ENCODE measurements around the gene SMARCA2.
A peak's percentile ranks its signal among the peaks of the same experiment; 100 is the strongest.

Gene SMARCA2

DNA sequence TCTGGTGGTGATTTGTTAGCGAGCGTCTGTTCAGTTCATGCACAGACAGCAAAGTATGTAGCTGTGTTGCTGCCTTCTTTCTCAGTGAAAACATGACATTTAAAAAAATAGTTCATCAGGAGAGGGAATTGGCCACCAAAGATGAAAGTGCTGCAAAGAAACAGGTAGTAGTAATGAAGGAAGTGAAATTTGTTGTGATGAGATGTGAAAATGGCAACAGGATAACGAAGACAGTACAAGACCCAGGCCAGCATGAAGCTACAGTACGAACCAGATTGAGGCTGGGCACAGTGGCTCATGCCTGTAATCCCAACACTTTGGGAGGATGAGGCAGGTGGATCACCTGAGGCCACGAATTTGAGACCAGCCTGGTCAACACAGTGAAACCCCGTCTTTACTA, 136.0 kb downstream of the SMARCA2 start:
- DNase-seq, result no peak

DNA sequence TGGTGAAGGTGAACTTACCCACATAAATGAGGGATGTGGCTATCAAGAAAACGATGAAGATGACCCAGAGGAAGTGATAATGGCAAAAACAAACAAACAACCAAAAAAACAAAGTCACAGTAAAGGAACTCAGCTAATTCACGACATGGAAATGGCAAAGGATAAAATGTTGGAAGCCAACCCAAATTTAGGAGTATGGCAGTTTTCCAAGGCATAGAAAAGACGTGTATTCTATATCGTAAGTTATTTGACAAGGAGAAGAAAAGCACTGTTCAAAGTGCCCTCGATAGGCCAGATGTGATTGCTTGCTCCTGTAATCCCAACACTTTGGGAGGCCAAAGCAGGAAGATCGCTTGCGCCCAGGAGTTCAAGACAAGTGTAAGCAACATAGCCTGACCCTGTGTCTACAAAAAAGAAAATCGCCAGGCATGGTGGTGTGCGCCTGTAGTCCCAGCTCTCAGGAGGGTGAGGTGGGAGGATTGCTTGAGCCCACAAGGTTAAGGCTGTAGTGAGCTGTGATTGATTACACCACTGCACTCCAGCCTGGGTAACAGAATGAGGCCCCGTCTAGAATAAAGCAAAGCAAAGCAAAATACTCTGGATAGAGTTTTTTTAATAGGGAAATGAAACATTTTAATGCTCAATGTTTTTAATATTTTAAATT, 138.0 kb downstream of the SMARCA2 start:
- DNase-seq, result no peak

DNA sequence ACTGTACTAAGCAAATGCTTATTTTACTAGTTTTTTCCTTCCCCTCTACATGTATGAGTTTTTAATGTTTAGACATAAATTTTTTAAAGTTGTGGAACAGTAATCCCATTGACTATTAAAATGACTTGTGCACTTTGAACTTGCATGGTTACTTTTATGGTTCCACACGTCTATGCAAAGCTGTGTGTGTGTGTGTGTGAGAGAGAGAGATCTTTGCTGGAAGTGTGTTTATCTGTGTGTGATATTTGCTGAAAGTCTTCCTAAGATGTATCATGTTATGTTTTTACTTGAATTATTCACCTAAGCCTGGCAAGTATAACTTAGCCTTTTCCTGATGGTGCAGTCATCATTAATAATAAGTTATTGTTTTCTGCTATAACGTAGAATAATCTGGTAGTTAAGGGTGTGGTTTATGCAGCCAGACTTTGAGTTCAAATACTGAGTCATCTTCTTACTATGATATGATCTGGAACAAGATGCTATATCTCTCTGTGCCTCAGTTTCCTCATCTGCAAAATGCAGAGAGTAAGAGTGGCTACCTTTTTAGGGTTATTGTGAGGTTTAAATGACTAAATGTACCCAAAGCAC, 138.6 kb downstream of the SMARCA2 start:
- no peak for DNase-seq

DNA sequence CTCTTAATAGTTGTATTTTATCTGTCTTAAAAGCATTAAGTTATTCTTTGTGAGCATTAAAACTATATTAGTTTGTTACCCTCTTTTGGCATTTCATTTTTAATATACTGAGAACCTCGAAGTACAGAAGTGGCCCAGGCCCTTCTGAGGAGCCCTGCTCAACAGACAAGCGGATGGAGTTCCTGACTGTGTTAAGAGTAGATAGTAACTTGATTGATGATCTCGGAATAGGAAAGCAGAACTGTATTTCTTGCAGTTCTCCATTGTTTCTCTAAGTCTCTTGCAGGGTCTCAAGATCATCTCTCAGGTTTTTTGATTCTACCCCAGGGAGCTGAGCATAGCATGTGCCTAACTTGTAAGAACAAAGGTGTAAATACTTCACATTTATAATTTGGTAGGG, 139.6 kb downstream of the SMARCA2 start:
- no peak for DNase-seq

DNA sequence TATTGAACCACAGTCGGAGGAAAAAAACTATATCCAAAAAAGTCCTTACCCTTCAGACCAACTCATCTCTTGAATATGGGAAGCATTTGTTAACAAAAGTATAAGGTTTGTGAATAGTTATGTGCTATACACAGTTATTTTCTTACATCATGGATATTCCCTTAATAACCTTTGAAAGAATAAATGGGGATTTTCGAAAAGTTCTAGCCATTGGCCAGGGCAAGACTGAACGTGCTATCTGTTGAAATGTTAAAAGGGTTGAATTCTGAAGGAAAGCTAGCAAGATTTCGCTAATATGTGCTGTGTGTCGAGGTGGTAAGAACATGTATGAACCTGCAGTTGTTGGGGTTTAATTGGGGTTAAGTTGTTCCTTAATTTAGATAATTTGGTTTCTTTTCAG, 140.8 kb downstream of the SMARCA2 start:
- no peak for DNase-seq

DNA sequence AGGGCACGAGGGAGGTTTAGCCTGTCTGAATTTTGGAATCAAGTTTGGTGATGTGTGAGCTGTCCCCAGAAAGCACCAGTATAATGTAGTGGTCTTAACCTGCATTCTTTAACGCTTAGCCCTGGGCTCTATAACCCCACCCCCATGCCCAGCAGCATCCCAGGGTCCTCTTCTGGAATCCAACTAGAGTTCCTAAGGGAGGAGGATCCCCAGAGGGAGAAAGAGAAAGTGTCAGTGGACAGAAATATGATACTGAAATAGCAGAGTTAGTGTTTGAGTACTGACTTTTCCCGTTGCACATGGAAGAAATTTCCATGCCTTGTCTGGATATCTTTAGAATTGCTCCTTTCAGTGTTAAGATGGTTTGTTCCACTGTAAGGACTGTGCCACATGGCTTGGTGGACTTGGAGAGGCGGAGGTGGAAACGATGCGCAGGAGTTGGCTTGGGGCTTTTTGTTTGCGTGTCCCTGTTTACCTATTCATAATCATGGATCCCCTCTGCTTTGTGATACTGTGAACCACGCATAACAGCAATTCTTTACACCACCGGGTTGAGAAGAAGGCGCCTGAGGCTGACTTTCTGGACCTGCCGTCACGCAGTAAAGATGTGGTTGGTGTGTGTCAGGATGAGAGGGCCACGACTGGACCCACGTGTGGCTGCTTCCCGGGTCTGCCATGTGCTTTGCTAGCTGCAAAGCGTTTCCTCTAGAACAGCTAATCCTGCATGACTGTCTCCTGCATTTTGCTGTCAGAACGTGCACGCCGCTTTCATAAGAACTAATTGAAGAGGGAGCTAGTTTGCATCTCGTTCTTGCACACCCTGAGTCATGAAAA, 142.3 kb downstream of the SMARCA2 start:
- DNase-seq, result peak; percentile 60

DNA sequence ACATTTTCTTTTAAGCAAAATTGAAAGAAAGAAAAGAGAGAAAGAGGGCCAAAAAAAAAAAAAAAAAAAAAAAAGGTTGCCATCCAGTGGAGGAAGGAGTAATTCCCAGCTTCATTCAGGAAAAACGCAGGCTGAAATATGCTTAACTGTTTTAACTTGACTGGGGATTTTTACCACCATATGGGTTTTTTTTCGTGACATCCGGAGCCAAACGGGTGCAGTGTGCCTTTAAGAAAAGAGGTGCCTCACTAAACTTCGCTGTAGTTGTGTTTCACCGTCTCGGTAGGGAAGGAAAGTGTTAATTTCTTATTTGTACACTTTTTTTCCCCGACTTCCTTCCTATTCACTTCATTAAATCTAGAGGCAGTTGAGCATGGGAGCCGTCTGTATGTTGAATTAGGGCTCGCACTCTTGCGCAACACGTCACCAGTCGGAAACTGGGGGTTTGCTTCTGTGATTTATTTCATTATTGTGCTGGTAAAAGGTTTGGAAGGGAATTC, 143.0 kb downstream of the SMARCA2 start:
- peak; percentile 44 for DNase-seq

DNA sequence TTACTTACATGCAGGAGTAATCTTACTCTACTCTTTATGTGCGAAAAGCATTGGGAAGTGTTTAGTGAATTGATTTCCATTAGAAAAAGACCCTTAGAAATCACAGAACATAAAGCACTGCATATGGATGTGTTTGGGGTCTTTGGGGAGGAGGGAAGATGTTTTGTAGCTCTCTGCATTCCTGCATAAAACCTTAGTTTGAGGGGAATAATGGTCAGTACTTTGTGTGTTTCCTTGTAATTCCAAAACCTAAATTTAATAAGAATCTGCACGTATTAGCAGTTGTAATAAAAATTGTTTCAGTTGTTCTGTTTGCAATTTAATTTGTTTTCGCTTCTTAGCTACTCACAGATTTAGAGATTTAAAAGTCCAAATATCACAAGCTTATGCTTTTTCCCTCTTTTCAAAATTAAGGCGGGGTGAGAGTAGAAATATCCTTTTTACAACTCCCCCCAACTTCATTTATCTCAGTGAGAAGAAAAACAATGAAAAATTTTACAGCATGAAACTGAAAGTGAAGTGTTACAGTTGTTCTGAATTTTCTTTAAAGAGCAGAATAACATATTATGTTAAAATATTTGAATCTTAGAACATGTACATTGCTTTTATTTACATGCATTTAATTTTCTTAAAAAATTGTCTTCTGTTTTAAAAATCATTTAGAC, 143.8 kb downstream of the SMARCA2 start:
- DNase-seq, result no peak

DNA sequence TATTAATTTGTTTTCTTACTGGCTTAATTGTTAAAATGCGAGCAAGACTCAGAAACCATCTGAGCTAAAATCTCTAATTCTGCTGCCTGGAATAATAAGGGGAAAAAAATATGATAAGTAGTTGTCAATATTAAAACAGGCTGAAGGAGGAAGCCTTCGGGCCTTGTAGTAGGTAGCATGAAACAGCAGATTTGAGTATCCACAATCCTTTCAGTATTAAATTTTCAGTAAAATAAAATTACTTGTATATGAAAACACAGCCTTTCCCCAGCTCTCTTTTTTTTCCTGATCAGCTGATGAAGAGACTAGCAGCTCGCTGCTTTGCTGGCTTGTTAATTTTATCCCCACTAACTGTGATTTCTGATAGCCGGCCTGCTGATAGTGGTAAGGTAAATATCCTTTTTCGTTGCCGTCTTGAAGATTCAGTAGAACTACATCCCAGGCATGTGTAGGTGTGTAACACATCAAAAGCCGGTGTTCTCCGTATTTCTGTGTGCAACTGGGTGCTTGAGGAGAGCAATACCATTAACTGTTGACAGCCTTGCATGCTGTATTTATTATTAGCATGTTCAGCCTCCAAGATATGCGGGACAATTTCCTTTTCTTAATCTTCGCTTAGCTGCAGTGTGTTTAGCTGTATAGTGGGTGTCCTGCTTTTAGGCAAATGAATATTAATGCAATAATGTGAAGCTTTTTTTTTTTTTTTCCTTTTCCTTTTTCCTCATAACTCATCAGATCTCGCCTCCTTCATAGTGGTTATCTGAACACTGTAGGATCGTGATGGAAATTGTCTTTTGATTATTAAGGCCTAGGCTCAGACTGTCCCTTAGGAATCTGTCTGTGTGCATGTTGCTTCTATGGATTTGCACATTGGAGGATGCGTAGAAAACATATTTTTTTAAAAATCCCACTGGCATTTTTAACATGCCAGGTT, 144.6 kb downstream of the SMARCA2 start:
- no peak for DNase-seq

DNA sequence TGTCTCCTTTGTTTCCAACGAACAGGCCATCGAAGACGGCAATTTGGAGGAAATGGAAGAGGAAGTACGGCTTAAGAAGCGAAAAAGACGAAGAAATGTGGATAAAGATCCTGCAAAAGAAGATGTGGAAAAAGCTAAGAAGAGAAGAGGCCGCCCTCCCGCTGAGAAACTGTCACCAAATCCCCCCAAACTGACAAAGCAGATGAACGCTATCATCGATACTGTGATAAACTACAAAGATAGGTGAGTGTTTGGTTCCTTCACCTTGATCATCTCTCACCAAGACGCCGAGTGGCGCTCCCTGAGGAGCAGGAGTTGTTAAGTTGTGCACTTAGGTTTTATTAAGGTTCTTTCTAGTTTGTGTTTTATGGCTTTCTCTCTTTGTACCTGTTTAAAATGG, 146.5 kb downstream of the SMARCA2 start:
- no peak for DNase-seq

DNA sequence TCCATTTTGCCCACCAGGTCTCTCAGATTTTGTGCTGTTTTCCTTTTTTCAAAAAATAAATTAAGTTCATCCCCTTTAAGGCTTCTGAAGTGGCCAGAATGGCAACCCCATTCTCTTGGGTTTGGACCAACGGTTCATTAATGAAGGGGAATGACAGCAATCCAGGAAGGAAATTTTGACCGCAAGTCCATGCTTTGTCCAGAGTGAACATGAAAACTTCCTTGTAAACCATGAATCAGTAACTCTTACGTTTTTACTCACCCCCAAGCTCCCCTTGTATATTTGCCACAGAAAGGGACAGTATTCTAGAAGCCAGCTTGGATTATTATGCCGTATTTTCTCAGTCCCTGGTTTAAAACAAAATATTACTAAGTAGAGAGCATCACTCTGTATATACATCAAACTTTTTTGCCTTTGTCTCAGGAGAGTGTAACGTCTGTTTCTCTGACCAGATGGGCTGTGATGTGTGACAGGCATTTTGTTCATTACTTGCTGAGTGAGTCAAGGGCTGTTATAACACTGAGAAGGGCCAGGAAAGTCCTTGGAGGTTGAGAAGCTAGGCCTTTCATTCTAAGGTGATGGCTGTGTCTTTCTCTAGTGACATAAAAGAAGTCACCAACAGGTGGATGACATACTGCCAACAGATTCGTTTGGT, 148.2 kb downstream of the SMARCA2 start:
- DNase-seq, result no peak

DNA sequence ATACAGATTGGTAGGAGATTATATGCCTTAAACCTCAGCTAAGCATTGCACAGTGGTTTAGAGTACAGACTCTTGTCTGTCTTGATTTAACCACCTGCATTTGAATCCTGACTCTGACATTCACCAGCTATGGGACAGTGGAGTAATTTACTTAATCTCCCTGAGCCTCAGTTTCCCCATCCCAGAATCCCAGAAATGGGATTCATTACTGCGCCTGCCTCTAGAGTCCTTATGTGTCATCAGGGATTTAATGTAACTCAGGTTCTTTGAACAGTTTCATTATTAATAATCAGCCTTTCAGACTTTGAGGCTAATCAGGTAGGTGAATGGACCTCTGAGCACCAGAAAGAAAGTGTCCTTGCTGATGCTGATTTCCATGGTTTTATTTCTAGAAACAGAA, 149.1 kb downstream of the SMARCA2 start:
- no peak for DNase-seq

DNA sequence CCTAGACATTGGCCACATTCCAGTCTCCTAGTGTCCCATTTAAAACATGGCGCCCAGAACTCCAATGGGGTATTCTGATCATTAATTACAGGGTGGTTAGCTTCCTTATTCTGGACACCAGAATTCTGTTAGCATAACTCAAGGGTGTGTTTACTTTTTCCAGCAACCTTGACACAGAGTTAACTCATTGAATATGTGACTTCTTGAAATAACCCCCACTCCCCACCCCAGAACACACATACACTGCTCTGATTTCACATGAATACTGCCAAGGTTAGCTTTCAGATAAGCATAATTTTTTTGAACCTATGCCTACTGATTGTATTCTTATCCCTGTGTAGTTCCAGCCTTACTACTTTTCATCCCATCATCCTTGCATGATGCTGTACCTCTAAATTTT, 151.1 kb downstream of the SMARCA2 start:
- DNase-seq, result no peak

DNA sequence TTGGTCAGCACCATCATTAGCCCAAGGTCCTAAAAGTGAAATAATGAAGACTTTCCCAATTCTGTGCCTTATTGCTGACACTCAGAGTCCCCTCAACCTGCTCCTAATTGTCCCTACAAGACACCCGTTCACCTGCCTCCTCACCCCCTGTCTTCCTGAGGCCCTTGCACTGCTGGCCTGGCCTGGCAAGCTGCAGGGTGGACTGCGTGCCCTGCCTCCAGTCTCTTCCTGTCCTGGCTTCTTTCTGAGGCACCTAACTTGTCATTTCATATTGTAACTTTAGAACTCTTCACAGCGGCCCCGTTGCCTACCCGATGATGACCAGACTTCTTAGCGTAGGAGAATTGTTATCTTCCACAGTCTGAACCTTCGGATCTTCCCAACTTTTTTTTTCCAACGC, 153.9 kb downstream of the SMARCA2 start:
- DNase-seq, result no peak

DNA sequence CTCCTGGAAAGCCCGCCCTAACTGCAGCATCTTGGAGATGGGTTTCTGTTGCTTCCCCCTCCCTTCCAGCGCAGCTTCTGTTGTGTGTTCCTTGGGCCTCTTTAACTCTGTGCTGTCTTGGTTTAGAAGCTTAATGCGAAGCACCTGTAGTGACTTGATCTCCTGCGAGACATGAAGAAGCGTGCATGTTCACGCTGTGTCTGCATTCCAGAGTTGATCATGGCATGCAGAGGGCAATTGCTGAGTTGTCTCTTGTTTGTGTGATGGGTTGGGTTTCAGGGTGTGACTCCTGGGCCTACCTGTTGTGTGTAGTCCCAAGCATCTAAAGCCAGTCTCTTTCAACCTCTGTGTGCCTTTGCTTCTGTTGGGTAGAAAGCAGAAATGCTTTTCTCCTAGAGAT, 155.6 kb downstream of the SMARCA2 start:
- DNase-seq, result no peak

DNA sequence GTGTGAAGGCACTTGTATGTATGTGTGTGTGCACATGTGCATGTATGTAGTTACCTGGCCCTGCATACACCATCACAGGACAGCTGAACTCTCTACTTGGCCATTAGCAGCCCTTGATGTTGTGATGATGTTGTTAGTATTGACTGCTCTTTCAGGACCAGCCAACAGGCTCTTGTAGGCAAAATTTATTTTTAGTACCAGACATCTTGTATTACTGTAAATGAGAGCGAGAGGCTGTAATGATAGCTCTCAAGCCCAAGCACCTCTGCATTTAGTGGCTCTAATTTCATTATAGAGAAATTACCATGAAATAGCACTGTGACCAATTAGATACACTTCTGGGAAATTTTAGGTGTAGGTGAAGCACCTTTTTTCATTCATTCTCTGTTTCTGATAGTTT, 158.0 kb downstream of the SMARCA2 start:
- DNase-seq, result no peak

DNA sequence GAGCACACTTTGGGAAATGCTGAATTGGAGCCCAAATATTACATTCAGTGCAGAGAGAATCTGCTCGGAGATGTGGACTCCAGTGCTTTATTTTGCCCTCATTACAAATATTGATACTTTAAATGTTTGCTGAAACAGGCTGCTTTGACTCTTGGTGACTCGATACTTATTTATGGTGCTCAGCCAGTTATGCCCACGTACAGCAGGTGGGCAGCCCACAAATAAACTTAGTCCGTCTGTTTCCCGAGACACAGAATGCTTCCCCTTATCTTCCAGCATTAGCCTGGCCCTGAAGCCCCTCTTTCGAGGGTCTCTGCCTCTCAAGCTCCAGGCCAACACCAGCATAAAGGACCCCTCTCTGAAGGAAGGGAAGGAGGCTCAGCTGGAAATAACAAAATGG, 158.7 kb downstream of the SMARCA2 start:
- DNase-seq, result no peak

DNA sequence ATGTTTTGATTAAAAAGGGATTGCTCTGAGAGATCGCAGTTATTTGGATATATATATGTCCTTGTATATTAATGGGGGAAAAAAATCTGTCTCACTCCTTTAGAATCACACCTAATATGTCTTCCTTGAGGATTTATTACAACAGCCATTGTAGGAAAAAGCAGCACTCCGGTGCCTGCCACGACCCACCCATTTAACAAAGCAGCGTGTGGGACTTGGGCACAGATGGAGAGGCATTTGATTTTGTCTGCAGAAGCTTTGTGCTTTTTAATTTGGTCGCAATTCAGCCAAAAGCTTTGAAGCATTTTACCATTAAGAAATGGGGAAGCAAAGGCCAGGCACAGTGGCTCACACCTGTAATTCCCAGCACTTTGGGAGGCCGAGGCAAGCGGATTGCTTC, 159.2 kb downstream of the SMARCA2 start:
- DNase-seq, result no peak

DNA sequence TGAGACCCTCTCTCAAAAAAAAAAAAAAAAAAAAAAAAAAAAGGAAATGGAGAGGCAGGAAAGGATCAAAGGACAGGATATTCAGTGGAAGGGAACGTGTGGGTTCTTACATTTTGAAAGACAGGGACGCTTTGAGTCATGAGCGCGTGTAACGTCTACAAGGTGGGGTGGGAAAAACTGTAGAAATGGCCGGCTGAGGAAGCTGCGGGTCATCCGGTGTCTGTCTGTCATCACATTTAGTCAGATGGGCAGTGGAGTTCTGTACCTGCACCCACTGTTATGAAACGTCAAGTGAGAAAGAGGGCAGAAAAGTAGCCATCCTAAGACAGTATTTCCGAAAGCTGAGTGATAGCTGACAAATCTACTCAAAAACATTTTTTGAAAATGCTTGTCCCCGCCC, 159.8 kb downstream of the SMARCA2 start:
- no peak for DNase-seq

DNA sequence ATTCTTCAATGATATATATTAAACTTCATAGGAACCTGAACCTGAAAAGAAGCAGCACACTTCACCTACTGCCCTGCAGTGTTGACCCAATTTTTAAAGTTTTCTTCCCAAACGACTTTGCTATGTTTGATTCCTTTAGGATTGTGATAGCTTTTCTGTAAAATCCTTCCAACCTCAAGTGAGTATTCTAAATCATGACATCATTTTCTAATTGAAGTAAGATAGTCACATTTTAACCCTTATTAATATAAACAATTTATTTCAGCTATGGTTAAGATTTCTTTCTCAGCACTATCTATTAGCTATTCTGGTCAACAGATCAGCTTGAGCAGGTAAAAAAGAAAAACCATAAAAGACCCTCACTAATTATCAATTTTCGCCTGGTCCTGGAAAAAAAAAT, 162.0 kb downstream of the SMARCA2 start:
- no peak for DNase-seq

DNA sequence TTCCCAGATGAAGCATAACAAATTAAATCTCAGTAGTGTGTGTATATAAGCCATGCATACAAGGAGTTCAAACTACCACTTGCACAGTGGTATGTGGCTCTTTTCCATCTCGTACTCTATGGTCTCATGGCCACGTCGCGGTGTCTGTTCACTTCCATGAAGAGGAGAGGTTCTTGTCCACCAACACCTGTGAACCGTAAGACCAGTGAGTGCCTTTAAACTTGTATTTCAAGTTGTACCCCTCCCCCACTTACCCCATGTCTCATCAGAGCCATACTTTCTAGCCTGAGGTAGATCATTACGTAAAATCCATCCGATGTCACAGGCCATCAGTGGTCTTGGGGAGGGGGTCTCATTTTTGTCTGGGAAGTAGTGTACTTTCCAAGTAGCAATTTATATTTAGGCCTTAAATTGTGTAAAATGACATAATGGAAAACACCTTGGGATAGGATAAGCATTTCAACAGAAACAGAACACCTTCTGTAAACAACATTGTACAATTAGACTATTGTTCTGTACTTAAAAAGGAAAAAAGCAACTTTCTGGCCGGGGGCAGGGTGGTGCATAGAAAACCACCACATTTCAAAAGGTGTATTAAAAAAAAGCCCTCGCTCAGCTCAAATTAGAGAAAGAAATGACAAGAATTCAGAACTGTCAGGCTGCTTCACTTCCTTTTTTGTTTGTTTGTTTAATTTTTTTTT, 163.0 kb downstream of the SMARCA2 start:
- no peak for DNase-seq
